GM12878 (cell line): ENCODE measurements around the gene NRAS. TPM values are rescaled to one million over a fixed set of nuclear protein-coding genes. Genes with fewer than 3 reads are reported as not detected.

Source experiments
- BMI1 ChIP-seq: fragments of 450-650 bp; IDR thresholded peaks from 2 replicates; pipeline ENCODE4 v1.6.1; 2016; ENCODE audit warnings: mild to moderate bottlenecking, moderate library complexity, borderline replicate concordance
- BRCA1 ChIP-seq: IDR thresholded peaks from 2 replicates; pipeline ENCODE4 v1.6.1; 2011; ENCODE audit warnings: low read depth, low read length, improper control_type of control experiment
- CBX3 ChIP-seq: fragments of 200-600 bp; sonication (generic); IDR thresholded peaks from 2 replicates; pipeline ENCODE4 v1.6.1; 2016; ENCODE audit warnings: low read depth, borderline replicate concordance
- CHD4 ChIP-seq: fragments of 200-600 bp; sonication (generic); IDR thresholded peaks from 2 replicates; pipeline ENCODE4 v1.6.1; 2016; ENCODE audit warnings: mild to moderate bottlenecking
- ELK1 ChIP-seq: IDR thresholded peaks from 2 replicates; pipeline ENCODE4 v1.6.1; 2012; ENCODE audit warnings: low read depth, low read length, improper control_type of control experiment
- EP300 ChIP-seq, 2 experiments: fragments of 150-350 bp in 1 of 2; IDR thresholded peaks; 2 replicates each; pipeline ENCODE4 v1.6.1; 2011 to 2012; ENCODE audit warnings: low read depth in 2 of 2, low read length in 2 of 2, borderline replicate concordance in 1 of 2, improper control_type of control experiment in 1 of 2, inconsistent platforms in 1 of 2; ENCODE audit not compliant: control insufficient read depth in 1 of 2
- ESRRA ChIP-seq: IDR thresholded peaks from 2 replicates; pipeline ENCODE4 v1.6.1; 2012; ENCODE audit warnings: mild to moderate bottlenecking, low read length, improper control_type of control experiment
- EZH2 ChIP-seq: IDR thresholded peaks from 2 replicates; pipeline ENCODE4 v1.6.1; 2012; ENCODE audit warnings: low read depth, mild to moderate bottlenecking, control low read depth, inconsistent platforms, low read length, borderline replicate concordance; ENCODE audit not compliant: control insufficient read depth
- HDAC2 ChIP-seq: fragments of 200-600 bp; sonication (generic); IDR thresholded peaks from 2 replicates; pipeline ENCODE4 v1.6.1; 2017
- HDAC6 ChIP-seq: fragments of 200-600 bp; sonication (generic); IDR thresholded peaks from one replicate; pipeline ENCODE4 v1.8.0; 2017; ENCODE audit warnings: antibody characterized with exemption; ENCODE audit not compliant: unreplicated experiment
- IKZF1 ChIP-seq: fragments of 450-650 bp; conservative IDR thresholded peaks from 2 replicates; pipeline ENCODE4 v1.6.1; 2017; ENCODE audit warnings: antibody characterized with exemption, mild to moderate bottlenecking
- JUND ChIP-seq: IDR thresholded peaks from 2 replicates; pipeline ENCODE4 v1.6.1; 2012; ENCODE audit warnings: low read depth, mild to moderate bottlenecking, low read length, improper control_type of control experiment, moderate library complexity
- MEF2A ChIP-seq: IDR thresholded peaks from 2 replicates; pipeline ENCODE4 v1.6.1; 2011; ENCODE audit warnings: low read depth, mild to moderate bottlenecking, low read length, moderate library complexity; ENCODE audit not compliant: insufficient read depth
- MLLT1 ChIP-seq: fragments of 450-650 bp; IDR thresholded peaks from 2 replicates; pipeline ENCODE4 v1.6.1; 2016; ENCODE audit warnings: mild to moderate bottlenecking
- MXI1 ChIP-seq: fragments of 150-350 bp; IDR thresholded peaks from 2 replicates; pipeline ENCODE4 v1.6.1; 2011; ENCODE audit warnings: low read depth, mild to moderate bottlenecking, inconsistent platforms, low read length, improper control_type of control experiment
- MYC ChIP-seq: IDR thresholded peaks from 2 replicates; pipeline ENCODE4 v1.6.1; 2011; ENCODE audit warnings: mild to moderate bottlenecking, low read length, moderate library complexity, inconsistent platforms; ENCODE audit not compliant: insufficient read depth, insufficient replicate concordance, insufficient read length, severe bottlenecking
- NFXL1 ChIP-seq: fragments of 450-650 bp; IDR thresholded peaks from 2 replicates; pipeline ENCODE4 v1.6.1; 2017; ENCODE audit warnings: antibody characterized with exemption, mild to moderate bottlenecking, borderline replicate concordance
- POU2F2 ChIP-seq: IDR thresholded peaks from 3 replicates; pipeline ENCODE4 v1.6.1; 2011; ENCODE audit warnings: low read depth, mild to moderate bottlenecking, low read length, borderline replicate concordance
- RELA ChIP-seq: fragments of 450-650 bp; IDR thresholded peaks from 2 replicates; pipeline ENCODE4 v1.8.0; 2014; ENCODE audit warnings: borderline replicate concordance; ENCODE audit not compliant: partially characterized antibody
- RELB ChIP-seq: fragments of 450-650 bp; IDR thresholded peaks from 2 replicates; pipeline ENCODE4 v1.6.1; 2017; ENCODE audit warnings: low read depth, mild to moderate bottlenecking, moderate library complexity
- SMAD1 ChIP-seq: fragments of 450-650 bp; IDR thresholded peaks from 2 replicates; pipeline ENCODE4 v1.6.1; 2018; ENCODE audit warnings: mild to moderate bottlenecking, low read depth; ENCODE audit not compliant: partially characterized antibody
- SPI1 ChIP-seq: IDR thresholded peaks from 2 replicates; pipeline ENCODE4 v1.6.1; 2011; ENCODE audit warnings: low read depth, mild to moderate bottlenecking, low read length, moderate library complexity, borderline replicate concordance; ENCODE audit not compliant: insufficient read depth
- SRF ChIP-seq, 2 experiments: IDR thresholded peaks; 2 replicates each; pipeline ENCODE4 v1.6.1; 2011; ENCODE audit warnings: low read depth in 2 of 2, low read length in 2 of 2, mild to moderate bottlenecking in 1 of 2, moderate library complexity in 1 of 2
- USF1 ChIP-seq: IDR thresholded peaks from 2 replicates; pipeline ENCODE4 v1.6.1; 2011; ENCODE audit warnings: borderline replicate concordance, low read depth, mild to moderate bottlenecking, moderate library complexity, mixed read lengths, low read length; ENCODE audit not compliant: insufficient read depth; ENCODE audit errors: extremely low read length
- YY1 ChIP-seq: IDR thresholded peaks from 2 replicates; pipeline ENCODE4 v1.6.1; 2011; ENCODE audit warnings: low read depth, mild to moderate bottlenecking, low read length
- polyA plus RNA-seq, 11 experiments: library from polyadenylated mRNA; depleted of rRNA in 4 of 11; unstranded in 6 of 11; stranded (reverse) in 5 of 11; fragments of >200 nt; fragmentation: Nextera tagmentation in 4 of 11; fragmentation: Illumina TruSeq in 1 of 11; extraction: Ambion mirVana in 4 of 11; extraction: Trizol in 1 of 11; gene quantifications; 1 replicate in 1 of 11; 2 replicates in 10 of 11; pipeline versions ENCODE4 v1.2.1 to v1.2.3, GENCODE V29; 2011 to 2016; ENCODE audit warnings: inconsistent platforms in 2 of 11, missing spikeins in 2 of 11, low read depth in 1 of 11
- total RNA-seq, 4 experiments: library from RNA; depleted of rRNA in 3 of 4; stranded (reverse); fragments of >200 nt in 3 of 4; fragmentation: Illumina TruSeq in 1 of 4; extraction: Trizol in 1 of 4; gene quantifications; 2 replicates each; pipeline versions ENCODE4 v1.2.1 to v1.2.3, GENCODE V29; 2013 to 2021

Gene NRAS
- total and polyA plus RNA-seq, 10 of the 15 experiments (the other 5 are each of a cell fraction or from before 2014, with no cell fraction given): 31.7 to 73.2 (median 66.2) TPM

DNA sequence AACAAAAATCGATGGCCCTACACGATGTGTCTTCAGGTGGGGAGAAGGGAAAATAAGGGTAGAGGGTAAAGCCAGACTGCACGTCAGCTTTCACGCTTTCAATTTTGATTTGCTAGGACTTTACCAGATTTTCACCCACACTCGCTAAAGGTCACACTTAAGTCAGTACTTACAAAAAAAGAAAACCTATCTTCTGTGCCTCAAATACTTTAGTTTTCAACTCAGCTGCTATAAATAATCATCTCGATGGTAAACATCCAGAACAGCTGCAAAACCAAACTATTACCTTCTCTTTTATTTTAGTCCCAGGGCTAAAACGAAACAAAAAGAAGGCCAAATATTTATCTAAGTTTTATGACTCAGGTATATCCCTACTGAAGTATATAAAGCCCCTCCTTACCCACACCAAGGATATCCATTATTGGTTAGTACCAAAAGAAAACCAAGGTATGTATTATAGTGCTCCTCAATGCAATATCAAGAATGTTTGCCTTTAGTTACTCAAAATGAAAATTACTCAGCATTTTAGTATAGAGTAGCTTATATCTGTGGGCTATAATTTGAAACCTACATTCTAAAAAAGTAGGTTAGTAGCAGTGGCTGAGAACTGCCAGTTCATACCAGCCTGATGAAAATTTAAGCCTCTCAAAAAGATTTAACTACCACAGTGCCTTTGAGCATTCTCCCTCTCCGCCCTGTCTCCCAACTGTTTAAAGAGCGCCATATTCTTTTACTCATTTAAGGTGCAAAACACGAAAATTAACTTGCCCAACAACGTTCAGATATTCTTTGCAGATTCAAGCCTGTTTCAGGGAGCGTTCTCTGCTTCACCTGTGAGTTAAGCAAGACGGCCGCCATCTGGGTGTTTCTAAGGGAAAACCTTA lies 39.7 kb upstream of the NRAS start (continued):
- TF ChIP-seq ESRRA (no peak), BMI1 (no peak), CBX3 (no peak), MLLT1 (no peak), JUND (no peak), IKZF1 (no peak; the same call in 1 of the 2 replicates), EP300 (IDR thresholded peaks at IDR 0.05; ENCODE audit: borderline replicate concordance in 1 of 2, control insufficient read depth in 1 of 2, low read depth in 2 of 2, low read length in 2 of 2) (peak in 1 of 2 experiments; percentile 32; a peak in 1 of 4 replicates), ELK1 (no peak), RELA (no peak), POU2F2 (no peak), SRF (IDR thresholded peaks at IDR 0.05; ENCODE audit: low read depth in 2 of 2, low read length in 2 of 2) (no peak), EZH2 (no peak), MEF2A (peak; percentile 89), HDAC6 (no peak), SMAD1 (no peak), MYC (no peak), BRCA1 (no peak), MXI1 (peak; percentile 65), HDAC2 (no peak), NFXL1 (no peak), SPI1 (no peak), CHD4 (no peak), USF1 (no peak), YY1 (no peak), RELB (no peak)
